Measurements from ENCODE around the gene GPR35. TPM values are rescaled to one million over a fixed set of nuclear protein-coding genes. Genes with fewer than 3 reads are reported as not detected.

GPR35 gene
- polyA plus RNA-seq, 1 donor (not counting 4 experiments of a cell fraction or from before 2014, with no cell fraction given), result 0.04 TPM

GRCh38 chr2:240635998-240636547 lies 10.8 kb downstream of the GPR35 start:
- H3K9me1 ChIP-seq (ENCODE audit: control insufficient read depth, extremely low read depth, insufficient read depth, low read length), result no peaks in the 10 kb centered on the region
- H3K4me2 ChIP-seq (ENCODE audit: control insufficient read depth, extremely low read depth, insufficient read depth, low read depth, low read length), result no peak overlapping the region
- DNase-seq (ENCODE audit: low read depth, low spot score) (no peak), FAIRE-seq (no peak)
- TF ChIP-seq EZH2 (IDR thresholded peaks at IDR 0.05; ENCODE audit: low read length), result no peak
- TF ChIP-seq, protein P1, sequence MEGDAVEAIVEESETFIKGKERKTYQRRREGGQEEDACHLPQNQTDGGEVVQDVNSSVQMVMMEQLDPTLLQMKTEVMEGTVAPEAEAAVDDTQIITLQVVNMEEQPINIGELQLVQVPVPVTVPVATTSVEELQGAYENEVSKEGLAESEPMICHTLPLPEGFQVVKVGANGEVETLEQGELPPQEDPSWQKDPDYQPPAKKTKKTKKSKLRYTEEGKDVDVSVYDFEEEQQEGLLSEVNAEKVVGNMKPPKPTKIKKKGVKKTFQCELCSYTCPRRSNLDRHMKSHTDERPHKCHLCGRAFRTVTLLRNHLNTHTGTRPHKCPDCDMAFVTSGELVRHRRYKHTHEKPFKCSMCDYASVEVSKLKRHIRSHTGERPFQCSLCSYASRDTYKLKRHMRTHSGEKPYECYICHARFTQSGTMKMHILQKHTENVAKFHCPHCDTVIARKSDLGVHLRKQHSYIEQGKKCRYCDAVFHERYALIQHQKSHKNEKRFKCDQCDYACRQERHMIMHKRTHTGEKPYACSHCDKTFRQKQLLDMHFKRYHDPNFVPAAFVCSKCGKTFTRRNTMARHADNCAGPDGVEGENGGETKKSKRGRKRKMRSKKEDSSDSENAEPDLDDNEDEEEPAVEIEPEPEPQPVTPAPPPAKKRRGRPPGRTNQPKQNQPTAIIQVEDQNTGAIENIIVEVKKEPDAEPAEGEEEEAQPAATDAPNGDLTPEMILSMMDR (optimal IDR thresholded peaks at IDR 0.05 in 1 of 3, IDR thresholded peaks at IDR 0.05 in 1 of 3, conservative IDR thresholded peaks at IDR 0.05 in 1 of 3; ENCODE audit: extremely low read depth in 1 of 3, insufficient read depth in 2 of 3, low read length in 3 of 3), result no peak
- H3K79me2 ChIP-seq (ENCODE audit: control insufficient read depth, insufficient read depth, low read length), result no peaks in the 10 kb centered on the region
- H2AFZ ChIP-seq (ENCODE audit: control insufficient read depth, low read length), result no peak overlapping the region
- H3K27me3 ChIP-seq (ENCODE audit: control insufficient read depth, extremely low read depth, insufficient read depth, low read length), result peaks cover 3% of the 10 kb centered on the region
- H3K27ac ChIP-seq (ENCODE audit: control insufficient read depth, insufficient read depth, low read length), result no peak overlapping the region
- H4K20me1 ChIP-seq (ENCODE audit: control insufficient read depth, extremely low read depth, insufficient read depth, low read length), result no peaks in the 10 kb centered on the region
- H3K9ac ChIP-seq (ENCODE audit: control insufficient read depth, extremely low read depth, insufficient read depth, low read length), result no peak overlapping the region
- H3K4me1 ChIP-seq (ENCODE audit: control insufficient read depth, extremely low read depth, insufficient read depth, low read length), result no peaks in the 10 kb centered on the region
- H3K36me3 ChIP-seq (ENCODE audit: control insufficient read depth in 2 of 2, extremely low read depth in 1 of 2, insufficient read depth in 2 of 2, low read length in 2 of 2), result no peaks in the 10 kb centered on the region
- dilution Hi-C loops (cut with MboI; ENCODE audit: extremely low pct_ligation_motif_present, low sequenced_read_pairs), result no loop called here
- H3K9me3 ChIP-seq (ENCODE audit: control insufficient read depth, low read depth, low read length), result peaks cover 3% of the 10 kb centered on the region
- no peak overlapping the region for H3K4me3 ChIP-seq (ENCODE audit: control insufficient read depth in 2 of 3, extremely low read depth in 1 of 3, insufficient read depth in 2 of 3, low read depth in 1 of 3, low read length in 3 of 3)

DNA sequence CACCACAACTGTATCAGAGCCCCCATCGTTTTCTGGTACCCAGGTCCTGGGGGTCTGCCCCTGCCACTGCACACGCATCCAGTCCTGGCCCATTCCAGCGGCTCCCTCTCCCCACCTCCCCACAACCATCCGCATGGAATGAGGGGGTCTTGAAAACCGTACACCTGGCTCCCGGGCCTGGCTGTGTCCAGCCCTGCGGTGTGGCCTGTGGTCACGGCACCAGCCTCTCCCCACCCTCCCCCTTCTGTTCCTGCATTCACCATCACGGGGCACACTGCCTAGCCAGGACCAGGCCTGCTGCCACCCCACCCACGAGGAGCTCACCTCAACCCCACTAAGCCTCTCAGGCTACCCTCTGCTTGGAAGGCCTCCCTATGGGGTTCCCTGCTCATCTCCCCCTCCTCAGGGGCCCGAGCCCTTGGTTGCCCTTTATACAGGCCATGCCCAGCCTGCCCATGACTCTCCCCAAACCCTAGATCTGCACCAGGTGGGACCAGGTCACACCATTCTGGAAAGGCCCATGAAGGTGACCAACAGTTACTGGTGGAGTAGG lies 11.4 kb downstream of the GPR35 start:
- H4K20me1 ChIP-seq (ENCODE audit: control insufficient read depth, extremely low read depth, insufficient read depth, low read length), result no peaks in the 10 kb centered on the region
- H3K9me3 ChIP-seq (ENCODE audit: control insufficient read depth, low read depth, low read length), result peaks cover 3% of the 10 kb centered on the region
- TF ChIP-seq, protein P1 (optimal IDR thresholded peaks at IDR 0.05 in 1 of 3, IDR thresholded peaks at IDR 0.05 in 1 of 3, conservative IDR thresholded peaks at IDR 0.05 in 1 of 3; ENCODE audit: extremely low read depth in 1 of 3, insufficient read depth in 2 of 3, low read length in 3 of 3), result no peak
- TF ChIP-seq EZH2 (IDR thresholded peaks at IDR 0.05; ENCODE audit: low read length), result no peak
- H3K27ac ChIP-seq (ENCODE audit: control insufficient read depth, insufficient read depth, low read length), result no peak overlapping the region
- DNase-seq (ENCODE audit: low read depth, low spot score), result no peak
- no peak for FAIRE-seq
- H3K27me3 ChIP-seq (ENCODE audit: control insufficient read depth, extremely low read depth, insufficient read depth, low read length), result peaks cover 3% of the 10 kb centered on the region
- no peak overlapping the region for H3K4me2 ChIP-seq (ENCODE audit: control insufficient read depth, extremely low read depth, insufficient read depth, low read depth, low read length)
- no peaks in the 10 kb centered on the region for H3K36me3 ChIP-seq (ENCODE audit: control insufficient read depth in 2 of 2, extremely low read depth in 1 of 2, insufficient read depth in 2 of 2, low read length in 2 of 2)
- no peak overlapping the region for H3K9ac ChIP-seq (ENCODE audit: control insufficient read depth, extremely low read depth, insufficient read depth, low read length)
- no peaks in the 10 kb centered on the region for H3K4me1 ChIP-seq (ENCODE audit: control insufficient read depth, extremely low read depth, insufficient read depth, low read length)
- H3K79me2 ChIP-seq (ENCODE audit: control insufficient read depth, insufficient read depth, low read length), result no peaks in the 10 kb centered on the region
- dilution Hi-C loops (cut with MboI; ENCODE audit: extremely low pct_ligation_motif_present, low sequenced_read_pairs), result no loop called here
- H3K9me1 ChIP-seq (ENCODE audit: control insufficient read depth, extremely low read depth, insufficient read depth, low read length), result no peaks in the 10 kb centered on the region
- H2AFZ ChIP-seq (ENCODE audit: control insufficient read depth, low read length), result no peak overlapping the region
- no peak overlapping the region for H3K4me3 ChIP-seq (ENCODE audit: control insufficient read depth in 2 of 3, extremely low read depth in 1 of 3, insufficient read depth in 2 of 3, low read depth in 1 of 3, low read length in 3 of 3)
